KMS-11 (cell line): ENCODE data around the gene DNASE1L2.

Source experiments
- H2AFZ ChIP-seq: fragments of 200-600 bp; sonication (generic); 2 replicates; pipeline ENCODE4 v1.6.1; 2016; ENCODE audit warnings: antibody characterized with exemption, mixed run types, low read depth
- H3K27ac ChIP-seq: fragments of 200-600 bp; sonication (generic); 2 replicates; pipeline ENCODE4 v1.6.1; 2016; ENCODE audit warnings: mild to moderate bottlenecking, mixed run types
- H3K27me3 ChIP-seq: fragments of 200-600 bp; sonication (generic); 2 replicates; pipeline ENCODE4 v1.6.1; 2017; ENCODE audit warnings: mild to moderate bottlenecking, low read depth, mixed run types, moderate library complexity; ENCODE audit not compliant: insufficient read depth
- H3K36me3 ChIP-seq: fragments of 200-600 bp; sonication (generic); 2 replicates; pipeline ENCODE4 v1.6.1; 2017; ENCODE audit warnings: mild to moderate bottlenecking, mixed run types; ENCODE audit not compliant: insufficient read depth
- H3K4me1 ChIP-seq: fragments of 200-600 bp; sonication (generic); 2 replicates; pipeline ENCODE4 v1.6.1; 2016; ENCODE audit warnings: mild to moderate bottlenecking, low read depth, mixed run types; ENCODE audit not compliant: poor library complexity, severe bottlenecking
- H3K4me2 ChIP-seq: fragments of 200-600 bp; sonication (generic); 2 replicates; pipeline ENCODE4 v1.7.0; 2016; ENCODE audit warnings: mild to moderate bottlenecking, mixed run types
- H3K4me3 ChIP-seq: fragments of 200-600 bp; sonication (generic); IDR thresholded peaks from 2 replicates; pipeline ENCODE4 v1.6.1; 2017; ENCODE audit warnings: low read depth, low read length, mixed read lengths; ENCODE audit not compliant: insufficient read depth
- H3K79me2 ChIP-seq: fragments of 200-600 bp; sonication (generic); 2 replicates; pipeline ENCODE4 v1.6.1; 2016; ENCODE audit warnings: low read depth, mixed run types; ENCODE audit not compliant: insufficient read depth
- H3K9ac ChIP-seq: fragments of 200-600 bp; sonication (generic); 2 replicates; pipeline ENCODE4 v1.6.1; 2016; ENCODE audit warnings: mild to moderate bottlenecking, mixed run types
- H4K20me1 ChIP-seq: fragments of 200-600 bp; sonication (generic); 2 replicates; pipeline ENCODE4 v1.6.1; 2016; ENCODE audit warnings: mild to moderate bottlenecking, mixed run types; ENCODE audit not compliant: insufficient read depth
- TF ChIP-seq, protein P1 (sequence below): fragments of 200-600 bp; sonication (generic); conservative IDR thresholded peaks from 2 replicates; pipeline ENCODE4 v1.6.1; 2017; ENCODE audit warnings: low read depth, mild to moderate bottlenecking, antibody characterized with exemption, low read length, moderate library complexity, mixed read lengths

Gene DNASE1L2

DNA sequence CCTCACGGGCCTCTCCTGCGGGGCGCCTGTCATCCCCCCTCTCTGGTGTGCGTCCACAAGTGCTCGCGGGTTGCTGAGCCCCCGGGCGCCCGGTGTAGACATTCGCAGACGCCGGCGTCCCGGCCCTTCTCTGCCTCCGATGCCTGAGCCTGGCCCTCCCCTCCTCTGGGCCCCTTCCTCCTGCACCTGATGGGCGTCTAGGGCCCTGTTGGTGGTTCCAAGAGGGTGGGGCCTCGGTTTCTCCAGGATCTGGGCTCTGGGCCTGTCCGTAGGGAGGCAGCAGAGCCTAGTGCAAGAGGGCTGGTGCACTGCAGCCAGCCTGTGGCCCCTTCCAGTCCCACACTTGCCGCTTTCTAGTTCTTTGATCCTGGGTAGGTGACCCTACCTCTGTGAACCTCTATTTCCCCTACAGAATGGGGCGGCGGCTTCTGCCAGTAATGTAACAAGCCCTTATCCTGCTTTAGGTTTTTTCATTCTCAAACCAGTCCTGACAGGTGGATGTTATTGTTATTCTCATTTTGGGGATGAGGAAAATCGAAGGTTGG, 12.2 kb upstream of the DNASE1L2 start:
- Histone ChIP-seq H3K4me2 (peak overlapping the region; percentile 99), H3K27me3 (no peaks in the 10 kb centered on the region), H3K9ac (peak overlapping the region; percentile 88), H2AFZ (peak overlapping the region; percentile 75), H3K79me2 (peaks cover 48% of the 10 kb centered on the region), H3K36me3 (no peaks in the 10 kb centered on the region), H3K27ac (peak overlapping the region; percentile 53), H4K20me1 (no peaks in the 10 kb centered on the region), H3K4me1 (peaks cover 16% of the 10 kb centered on the region), H3K4me3 (no peak overlapping the region)
- TF ChIP-seq, protein P1, sequence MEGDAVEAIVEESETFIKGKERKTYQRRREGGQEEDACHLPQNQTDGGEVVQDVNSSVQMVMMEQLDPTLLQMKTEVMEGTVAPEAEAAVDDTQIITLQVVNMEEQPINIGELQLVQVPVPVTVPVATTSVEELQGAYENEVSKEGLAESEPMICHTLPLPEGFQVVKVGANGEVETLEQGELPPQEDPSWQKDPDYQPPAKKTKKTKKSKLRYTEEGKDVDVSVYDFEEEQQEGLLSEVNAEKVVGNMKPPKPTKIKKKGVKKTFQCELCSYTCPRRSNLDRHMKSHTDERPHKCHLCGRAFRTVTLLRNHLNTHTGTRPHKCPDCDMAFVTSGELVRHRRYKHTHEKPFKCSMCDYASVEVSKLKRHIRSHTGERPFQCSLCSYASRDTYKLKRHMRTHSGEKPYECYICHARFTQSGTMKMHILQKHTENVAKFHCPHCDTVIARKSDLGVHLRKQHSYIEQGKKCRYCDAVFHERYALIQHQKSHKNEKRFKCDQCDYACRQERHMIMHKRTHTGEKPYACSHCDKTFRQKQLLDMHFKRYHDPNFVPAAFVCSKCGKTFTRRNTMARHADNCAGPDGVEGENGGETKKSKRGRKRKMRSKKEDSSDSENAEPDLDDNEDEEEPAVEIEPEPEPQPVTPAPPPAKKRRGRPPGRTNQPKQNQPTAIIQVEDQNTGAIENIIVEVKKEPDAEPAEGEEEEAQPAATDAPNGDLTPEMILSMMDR: no peak

DNA sequence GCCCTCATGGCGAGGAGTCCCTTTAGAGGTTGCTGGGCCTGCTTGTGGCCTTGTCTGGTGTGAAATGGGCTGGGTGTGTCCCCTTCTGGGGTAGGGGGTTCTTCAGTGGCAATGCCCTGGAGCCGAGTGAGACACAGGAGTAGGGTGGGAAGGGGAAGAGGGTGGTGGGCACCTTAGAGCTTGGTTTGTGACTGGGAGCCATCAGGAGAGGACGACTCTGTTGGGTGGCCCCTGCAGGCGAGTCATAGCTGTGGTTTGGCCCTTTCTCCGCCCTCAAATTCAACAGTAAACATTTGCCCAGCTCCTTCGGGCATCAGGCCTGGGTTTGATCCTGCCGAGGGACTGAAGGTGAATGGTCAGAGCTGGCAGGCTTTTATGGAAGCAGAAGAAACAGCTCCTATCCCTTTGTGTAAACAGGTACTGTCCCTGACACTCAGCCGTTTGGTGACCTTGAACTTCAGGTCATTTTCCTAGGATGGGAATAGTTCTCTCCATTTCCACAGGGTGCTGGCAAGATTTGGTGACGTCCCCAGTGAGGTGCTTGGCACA, 9.9 kb upstream of the DNASE1L2 start:
- Histone ChIP-seq H3K4me3 (no peak overlapping the region), H4K20me1 (no peaks in the 10 kb centered on the region), H3K79me2 (peaks cover 48% of the 10 kb centered on the region), H2AFZ (no peak overlapping the region), H3K4me1 (peaks cover 16% of the 10 kb centered on the region), H3K27ac (no peak overlapping the region), H3K27me3 (no peaks in the 10 kb centered on the region), H3K9ac (no peak overlapping the region), H3K36me3 (no peaks in the 10 kb centered on the region), H3K4me2 (no peak overlapping the region)
- TF ChIP-seq, protein P1: no peak

DNA sequence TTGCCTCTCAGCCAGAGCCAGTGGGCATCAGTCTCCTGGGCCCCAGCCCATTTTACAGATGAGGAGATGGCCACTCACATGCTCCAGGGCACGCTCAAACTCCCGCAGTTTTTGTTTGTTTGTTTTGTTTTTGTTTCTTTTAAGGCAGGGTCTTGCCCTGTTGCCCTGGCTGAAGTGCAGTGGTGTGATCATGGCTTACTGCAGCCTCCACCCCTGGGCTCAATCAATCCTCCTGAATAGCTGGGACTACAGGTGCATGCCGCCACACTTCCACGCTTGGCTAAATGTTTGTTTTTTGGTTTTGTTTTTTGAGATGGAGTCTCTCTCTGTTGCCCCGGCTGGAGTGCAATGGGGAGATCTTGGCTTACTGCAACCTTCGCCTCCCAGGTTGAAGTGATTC, 9.3 kb upstream of the DNASE1L2 start:
- Histone ChIP-seq H3K4me2 (no peak overlapping the region), H3K9ac (no peak overlapping the region), H2AFZ (no peak overlapping the region), H3K27ac (no peak overlapping the region), H3K79me2 (peaks cover 48% of the 10 kb centered on the region), H3K27me3 (no peaks in the 10 kb centered on the region), H3K4me1 (peaks cover 16% of the 10 kb centered on the region), H4K20me1 (no peaks in the 10 kb centered on the region), H3K36me3 (no peaks in the 10 kb centered on the region), H3K4me3 (no peak overlapping the region)
- TF ChIP-seq, protein P1: no peak

GRCh38 chr16:2228161-2228824, 8.0 kb upstream of the DNASE1L2 start:
- Histone ChIP-seq H3K79me2 (peaks cover 48% of the 10 kb centered on the region), H3K36me3 (no peaks in the 10 kb centered on the region), H3K9ac (no peak overlapping the region), H4K20me1 (no peaks in the 10 kb centered on the region), H3K27ac (no peak overlapping the region), H3K4me2 (no peak overlapping the region), H3K4me1 (peaks cover 11% of the 10 kb centered on the region), H3K27me3 (no peaks in the 10 kb centered on the region), H3K4me3 (no peak overlapping the region), H2AFZ (no peak overlapping the region)
- TF ChIP-seq, protein P1: no peak
